Gastrocnemius medialis (tissue), 4 donors: ENCODE results near the gene KMT2B.

Experiments
- CTCF ChIP-seq, 5 experiments: fragments of 450-650 bp in 3 of 5; fragments of 200-600 bp in 2 of 5; sonication (generic) in 2 of 5; IDR thresholded peaks in 4 of 5; conservative IDR thresholded peaks in 1 of 5; 1 replicate in 4 of 5; 2 replicates in 1 of 5; pipeline ENCODE4 v1.5.1; 2016 to 2019; ENCODE audit warnings: antibody characterized with exemption in 5 of 5, mild to moderate bottlenecking in 3 of 5, moderate library complexity in 3 of 5
- POLR2A ChIP-seq, 2 donors: fragments of 450-650 bp; IDR thresholded peaks; one replicate each; pipeline ENCODE4 v1.6.1; 2017; ENCODE audit warnings: antibody characterized with exemption in 2 of 2, mild to moderate bottlenecking in 2 of 2, moderate library complexity in 2 of 2

GRCh38 chr19:35703343-35703742 is 14.5 kb upstream of the KMT2B start:
- TF ChIP-seq POLR2A (IDR thresholded peaks at IDR 0.05) (no peak), CTCF (IDR thresholded peaks at IDR 0.05 in 4 of 5, conservative IDR thresholded peaks at IDR 0.05 in 1 of 5) (no peak)
